Calu3 (cell line): ENCODE results near the gene MCOLN2. TPM values are rescaled to one million over a fixed set of nuclear protein-coding genes. Genes with fewer than 3 reads are reported as not detected.

ENCODE experiments used
- BruUV-seq: library from RNA; stranded (reverse); fragments of 400-500 nt; replicated peaks from 2 replicates; lab custom pipeline; 2021; lab: Mats Ljungman, UMichigan
- CTCF ChIA-PET: fragments of 300-600 bp; sonication (Branson Sonifier 250); formaldehyde crosslinking; loops from one replicate; lab custom pipeline; 2022; ENCODE audit warnings: antibody characterized with exemption; lab: Charles Lee
- DNase-seq: peaks from one replicate; pipeline ENCODE4 v3.0.0; 2022
- H3K27ac Mint-ChIP-seq: one replicate; pipeline ENCODE4 v1.8.0; 2022; ENCODE audit warnings: mixed read lengths; ENCODE audit not compliant: unreplicated experiment
- H3K27me3 Mint-ChIP-seq: one replicate; pipeline ENCODE4 v1.8.0; 2022; ENCODE audit warnings: mixed read lengths; ENCODE audit not compliant: unreplicated experiment
- H3K36me3 Mint-ChIP-seq: one replicate; pipeline ENCODE4 v1.8.0; 2022; ENCODE audit warnings: mild to moderate bottlenecking, moderate library complexity, mixed read lengths; ENCODE audit not compliant: insufficient read depth, unreplicated experiment
- H3K4me1 Mint-ChIP-seq: one replicate; pipeline ENCODE4 v1.8.0; 2022; ENCODE audit warnings: mild to moderate bottlenecking, low read depth, mixed read lengths; ENCODE audit not compliant: unreplicated experiment
- H3K4me3 Mint-ChIP-seq: one replicate; pipeline ENCODE4 v1.8.0; 2022; ENCODE audit warnings: mild to moderate bottlenecking, low read depth, moderate library complexity, mixed read lengths; ENCODE audit not compliant: unreplicated experiment
- H3K9me3 Mint-ChIP-seq: one replicate; pipeline ENCODE4 v1.8.0; 2022; ENCODE audit warnings: low read depth, mixed read lengths; ENCODE audit not compliant: unreplicated experiment
- CTCF ChIP-seq: fragments of 200-600 bp; IDR thresholded peaks from one replicate; pipeline ENCODE4 v1.8.0; 2022; ENCODE audit warnings: antibody characterized with exemption; ENCODE audit not compliant: unreplicated experiment
- intact Hi-C: fragments of 100-400 bp; cut with micrococcal nuclease; formaldehyde crosslinking; loops from one replicate; pipeline ENCODE4 v1.10.0; 2022; ENCODE audit not compliant: unreplicated experiment
- total RNA-seq: library from RNA; stranded (reverse); gene quantifications from 2 replicates; pipeline ENCODE4 v1.2.3, GENCODE V29; 2022

Gene MCOLN2
- total RNA-seq, 1 experiment from 2014 or later, result 12.2 TPM

GRCh38 chr1:84928979-84929378 is 67.9 kb downstream of the MCOLN2 start:
- no peak for DNase-seq
- no peaks in the 10 kb centered on the region for H3K4me1 Mint-ChIP-seq
- intact Hi-C loops, result no loop called here
- no TSS peak for BruUV-seq
- H3K36me3 Mint-ChIP-seq, result no peaks in the 10 kb centered on the region
- no peaks in the 10 kb centered on the region for H3K9me3 Mint-ChIP-seq
- H3K4me3 Mint-ChIP-seq, result no peak overlapping the region
- no peak overlapping the region for H3K27ac Mint-ChIP-seq
- TF ChIP-seq CTCF, result no peak
- CTCF ChIA-PET, result interaction anchor here (1.5 kb wide), 1 partner anchor 147 kb away, joined by 3 read pairs; no protein-coding TSS in a partner anchor
- H3K27me3 Mint-ChIP-seq, result no peaks in the 10 kb centered on the region

- Mint-ChIP-seq H3K27ac (no peak overlapping the region), H3K4me3 (no peak overlapping the region), H3K27me3 (no peaks in the 10 kb centered on the region), H3K9me3 (no peaks in the 10 kb centered on the region), H3K4me1 (no peaks in the 10 kb centered on the region), H3K36me3 (no peaks in the 10 kb centered on the region)
- BruUV-seq, result no TSS peak
- CTCF ChIA-PET, result interaction anchor here (0.9 kb wide), 1 partner anchor 60 kb away, joined by 3 read pairs; no protein-coding TSS in a partner anchor
- intact Hi-C loops, result no loop called here
- TF ChIP-seq CTCF, result no peak
- no peak for DNase-seq
Measured at GRCh38 chr1:84923317-84923716, 73.6 kb downstream of the MCOLN2 start.

DNA sequence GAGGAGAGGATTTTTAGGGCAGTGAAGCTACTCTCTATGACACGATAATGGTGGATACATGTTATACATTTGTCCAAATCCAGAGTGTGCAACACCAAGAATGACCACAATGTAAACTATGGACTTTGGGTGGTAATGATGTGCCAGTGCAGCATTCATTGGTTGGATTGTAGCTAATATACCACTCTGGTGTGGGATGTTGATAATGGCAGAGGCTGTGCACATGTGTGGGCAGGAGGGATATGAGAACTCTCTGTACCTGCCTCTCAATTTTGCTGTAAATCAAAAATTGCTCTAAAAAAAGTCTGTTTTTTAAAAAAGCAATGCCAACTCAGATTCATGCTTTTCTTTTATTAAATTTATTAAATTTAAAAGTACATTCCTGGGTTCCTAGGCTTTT is 76.8 kb downstream of the MCOLN2 start:
- no peak for DNase-seq
- no peak overlapping the region for H3K4me3 Mint-ChIP-seq
- no peaks in the 10 kb centered on the region for H3K9me3 Mint-ChIP-seq
- intact Hi-C loops, result no loop called here
- CTCF ChIA-PET, result interaction anchor here (1.5 kb wide), 1 partner anchor 25 kb away, joined by 4 read pairs; no protein-coding TSS in a partner anchor
- H3K27ac Mint-ChIP-seq, result no peak overlapping the region
- TF ChIP-seq CTCF, result no peak
- no peaks in the 10 kb centered on the region for H3K4me1 Mint-ChIP-seq
- H3K27me3 Mint-ChIP-seq, result no peaks in the 10 kb centered on the region
- no TSS peak for BruUV-seq
- H3K36me3 Mint-ChIP-seq, result no peaks in the 10 kb centered on the region

- CTCF ChIA-PET, result interaction anchor here (0.8 to 1.5 kb wide), 2 partner anchors 25 to 137 kb away, joined by 3 to 4 read pairs; no protein-coding TSS in a partner anchor
- H3K4me3 Mint-ChIP-seq, result no peak overlapping the region
- H3K9me3 Mint-ChIP-seq, result no peaks in the 10 kb centered on the region
- no peak overlapping the region for H3K27ac Mint-ChIP-seq
- no peak for DNase-seq
- BruUV-seq, result no TSS peak
- H3K36me3 Mint-ChIP-seq, result no peaks in the 10 kb centered on the region
- H3K27me3 Mint-ChIP-seq, result no peaks in the 10 kb centered on the region
- H3K4me1 Mint-ChIP-seq, result no peaks in the 10 kb centered on the region
- intact Hi-C loops, result no loop called here
- no peak for TF ChIP-seq CTCF
Measured at GRCh38 chr1:84919461-84919970, 77.4 kb downstream of the MCOLN2 start.
